Sigmoid colon (tissue), 7 donors: Measurements from ENCODE around the gene NRM. TPM values are rescaled to one million over a fixed set of nuclear protein-coding genes. Genes with fewer than 3 reads are reported as not detected.

Experiments used
- DNase-seq: peaks from one replicate; pipeline ENCODE4 v3.0.0-alpha.2; 2019
- H3K27ac ChIP-seq, 4 donors: fragments of 200-600 bp; sonication (generic); one replicate each; pipeline ENCODE4 v1.5.1; 2016 to 2019; ENCODE audit warnings: mild to moderate bottlenecking in 1 of 4
- H3K27me3 ChIP-seq, 3 donors: fragments of 200-600 bp; sonication (generic); one replicate each; pipeline ENCODE4 v1.5.1; 2019; ENCODE audit warnings: mild to moderate bottlenecking in 1 of 3
- H3K36me3 ChIP-seq, 4 donors: fragments of 200-600 bp; sonication (generic); one replicate each; pipeline ENCODE4 v1.5.1; 2016 to 2019
- H3K4me1 ChIP-seq, 4 donors: fragments of 200-600 bp; sonication (generic); one replicate each; pipeline ENCODE4 v1.5.1; 2017 to 2019
- H3K4me3 ChIP-seq, 4 donors: fragments of 200-600 bp; sonication (generic); one replicate each; pipeline ENCODE4 v1.5.1; 2017 to 2019; ENCODE audit warnings: mild to moderate bottlenecking in 2 of 4, moderate library complexity in 1 of 4
- H3K9me3 ChIP-seq, 4 donors: fragments of 200-600 bp in 3 of 4; sonication (generic) in 3 of 4; one replicate each; pipeline versions ENCODE4 v1.5.1 to v1.6.1; 2013 to 2019
- CTCF ChIP-seq, 4 experiments: fragments of 450-650 bp in 3 of 4; fragments of 200-600 bp in 1 of 4; IDR thresholded peaks; one replicate each; pipeline ENCODE4 v1.5.1; 2016 to 2019; ENCODE audit warnings: antibody characterized with exemption in 4 of 4, mild to moderate bottlenecking in 3 of 4, moderate library complexity in 2 of 4
- EP300 ChIP-seq, 4 donors: sonication (generic); formaldehyde crosslinking; IDR thresholded peaks; one replicate each; pipeline ENCODE4 v1.6.1; 2017; ENCODE audit warnings: antibody characterized with exemption in 4 of 4
- POLR2A ChIP-seq, 2 donors: fragments of 450-650 bp; IDR thresholded peaks; one replicate each; pipeline ENCODE4 v1.6.1; 2016; ENCODE audit warnings: antibody characterized with exemption in 2 of 2, mild to moderate bottlenecking in 2 of 2, moderate library complexity in 2 of 2
- POLR2AphosphoS5 ChIP-seq, 4 donors: sonication (generic); formaldehyde crosslinking; IDR thresholded peaks; one replicate each; pipeline ENCODE4 v1.6.1; 2017; ENCODE audit warnings: antibody characterized with exemption in 4 of 4
- WGBS, 2 donors: extraction: QIAGEN DNeasy Blood & Tissue Kit; methylation state at CpG; one replicate each; pipeline ENCODE4 v1.1.7; 2013; 5-methylcytosine and 5-hydroxymethylcytosine counted together
- intact Hi-C: fragments of 100-400 bp; cut with DNase I; formaldehyde crosslinking; loops from one replicate; pipeline ENCODE4 v1.15.1; 2023
- polyA plus RNA-seq, 3 donors: library from polyadenylated mRNA; stranded (reverse); fragments of 200-250 nt; gene quantifications; one replicate each; pipeline ENCODE4 v1.2.3, GENCODE V29; 2013
- total RNA-seq, 4 donors: library from RNA; depleted of rRNA; stranded (reverse); fragments of >200 nt; gene quantifications; one replicate each; pipeline ENCODE4 v1.1.0, GENCODE V29; 2016
- donor health status: healthy with polysubstance abuse.
- donor health status: Bipolar disorder and iron deficiency.
- donor health status: healthy.

Gene NRM
- total and polyA plus RNA-seq, 7 donors, result 1.8 to 13.8 (median 3.6) TPM

GRCh38 chr6:30721198-30722024 is 30.6 kb upstream of the NRM start:
- intact Hi-C loops, result loop anchor here (1.0 kb wide), 2 partner anchors 42 to 106 kb away; no protein-coding TSS in a partner anchor
- H3K36me3 ChIP-seq, result peaks cover 16 to 40% (median 27%) of the 10 kb centered on the region in 4 donors
- peaks cover 0 to 68% (median 46%) of the 10 kb centered on the region in 4 donors for H3K4me1 ChIP-seq
- peak overlapping the region; percentile 70 to 80 (median 78) for H3K4me3 ChIP-seq
- peak; percentile 96 for DNase-seq
- H3K27me3 ChIP-seq, result no peaks in the 10 kb centered on the region
- TF ChIP-seq POLR2A (IDR thresholded peaks at IDR 0.05) (peak in 1 of 2 donors; percentile 28), EP300 (IDR thresholded peaks at IDR 0.05) (peak in 1 of 4 donors; percentile 37), POLR2AphosphoS5 (IDR thresholded peaks at IDR 0.05) (peak; percentile 62 to 91 (median 80)), CTCF (IDR thresholded peaks at IDR 0.05) (peak in 1 of 4 experiments; percentile 42)
- peak overlapping the region; percentile 95 to 98 (median 96) for H3K27ac ChIP-seq
- H3K9me3 ChIP-seq, result no peaks in the 10 kb centered on the region
- 1% methylated on average over 71 of the region's 71 CpGs for WGBS, 2 donors

- intact Hi-C loops, result loop anchor here (1.0 kb wide), 2 partner anchors 34 to 105 kb away; partner anchors contain the start of gene PPP1R18
- Histone ChIP-seq H3K27me3 (no peaks in the 10 kb centered on the region), H3K27ac (peak overlapping the region; percentile 95 to 98 (median 96)), H3K4me3 (peak overlapping the region; percentile 70 to 80 (median 78)), H3K4me1 (peaks cover 0 to 67% (median 47%) of the 10 kb centered on the region in 4 donors), H3K36me3 (peaks cover 16 to 35% (median 25%) of the 10 kb centered on the region in 4 donors), H3K9me3 (no peaks in the 10 kb centered on the region)
- 0 to 1% methylated on average over 29 of the region's 29 CpGs for WGBS, 2 donors
- peak; percentile 91 for DNase-seq
- TF ChIP-seq POLR2AphosphoS5 (IDR thresholded peaks at IDR 0.05) (peak in 3 of 4 donors; percentile 49 to 60 (median 55)), EP300 (IDR thresholded peaks at IDR 0.05) (no peak), CTCF (IDR thresholded peaks at IDR 0.05) (no peak), POLR2A (IDR thresholded peaks at IDR 0.05) (peak in 1 of 2 donors; percentile 12)
Measured at GRCh38 chr6:30720738-30721197, 30.0 kb upstream of the NRM start.

- intact Hi-C loops, result loop anchor here (1.0 kb wide), 1 partner anchor 34 kb away; the partner anchor contains the start of gene PPP1R18
- Histone ChIP-seq H3K4me1 (peaks cover 0 to 61% (median 46%) of the 10 kb centered on the region in 4 donors), H3K36me3 (peaks cover 16 to 32% (median 22%) of the 10 kb centered on the region in 4 donors), H3K27ac (peak within 1 kb of the TSS; percentile 95 to 98 (median 96)), H3K9me3 (no peaks in the 10 kb centered on the region), H3K4me3 (peak within 1 kb of the TSS; percentile 70 to 80 (median 78)), H3K27me3 (no peaks in the 10 kb centered on the region)
- TF ChIP-seq POLR2AphosphoS5 (IDR thresholded peaks at IDR 0.05) (peak; percentile 98 to 99 (median 99)), POLR2A (IDR thresholded peaks at IDR 0.05) (peak; percentile 95 to 97), EP300 (IDR thresholded peaks at IDR 0.05) (peak in 1 of 4 donors; percentile 17), CTCF (IDR thresholded peaks at IDR 0.05) (peak in 2 of 4 experiments; percentile 35 to 39)
- 0 to 1% methylated on average over 38 of the region's 38 CpGs for WGBS, 2 donors
- DNase-seq, result peak; percentile 99
Measured at GRCh38 chr6:30719791-30720737, 29.3 kb upstream of the NRM start, which contains the start of gene TUBB. Gene TUBB, plus strand, starts transcription at chr6:30720352. Its CDS starts 155 bp downstream, at chr6:30720507.

GRCh38 chr6:30719356-30719755 is 28.6 kb upstream of the NRM start:
- Histone ChIP-seq H3K27ac (peak overlapping the region; percentile 95 to 98 (median 96)), H3K27me3 (no peaks in the 10 kb centered on the region), H3K36me3 (peaks cover 15 to 32% (median 17%) of the 10 kb centered on the region in 4 donors), H3K4me3 (peak overlapping the region; percentile 70 to 80 (median 78)), H3K9me3 (no peaks in the 10 kb centered on the region), H3K4me1 (peaks cover 0 to 54% (median 43%) of the 10 kb centered on the region in 4 donors)
- 24 to 37% methylated on average over 8 of the region's 8 CpGs for WGBS, 2 donors
- no peak for DNase-seq
- TF ChIP-seq EP300 (IDR thresholded peaks at IDR 0.05), result no peak
- TF ChIP-seq POLR2A (IDR thresholded peaks at IDR 0.05), result no peak
- TF ChIP-seq CTCF (IDR thresholded peaks at IDR 0.05), result no peak
- no peak for TF ChIP-seq POLR2AphosphoS5 (IDR thresholded peaks at IDR 0.05)
- intact Hi-C loops, result no loop called here
